ENCODE measurements around the gene KRT15. TPM values are rescaled to one million over a fixed set of nuclear protein-coding genes. Genes with fewer than 3 reads are reported as not detected.

KRT15 gene
- total RNA-seq, 1 experiment from 2014 or later: 82.2 TPM

DNA sequence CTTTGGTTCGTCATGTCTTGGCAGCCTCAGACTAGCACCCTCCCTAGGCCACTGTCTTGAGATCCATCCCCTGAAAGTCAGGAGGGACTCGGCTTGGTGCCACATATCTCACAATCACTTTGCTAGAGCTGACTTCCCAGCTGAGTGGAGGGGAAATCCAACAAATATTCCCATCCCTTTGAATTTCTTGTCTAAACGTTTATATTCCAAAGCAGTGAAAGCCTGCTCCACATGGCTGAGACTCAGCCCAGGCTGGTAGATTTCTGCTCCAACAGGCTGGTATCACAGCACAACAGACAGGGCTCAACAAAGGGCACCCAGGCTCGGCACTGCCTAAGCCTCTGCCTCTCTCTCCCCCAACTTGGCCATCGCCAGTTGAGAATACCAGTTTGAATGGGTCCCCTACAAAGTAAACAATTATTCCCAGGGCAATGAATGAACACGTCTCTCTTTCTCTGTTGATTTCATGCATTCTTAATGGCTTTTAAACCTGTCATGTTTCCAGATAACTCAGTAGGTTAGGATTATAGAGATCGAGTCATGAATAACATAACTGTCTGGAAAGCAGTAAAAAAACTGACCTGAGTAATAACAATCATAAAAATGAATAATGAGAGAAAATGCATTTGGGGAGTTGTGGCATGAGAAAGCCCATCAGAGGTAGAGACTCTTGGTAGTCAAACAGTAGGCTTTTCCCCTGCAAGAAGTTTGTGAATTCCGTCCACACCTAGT, 14.3 kb downstream of the KRT15 start:
- Histone ChIP-seq H3K36me3 (no peaks in the 10 kb centered on the region), H3K4me3 (no peak overlapping the region), H3K27me3 (no peaks in the 10 kb centered on the region), H3K9me3 (no peaks in the 10 kb centered on the region)
- peak; percentile 86 for DNase-seq

GRCh38 chr17:41503202-41503601, 15.5 kb downstream of the KRT15 start:
- Histone ChIP-seq H3K4me3 (no peak overlapping the region), H3K9me3 (no peaks in the 10 kb centered on the region), H3K36me3 (no peaks in the 10 kb centered on the region), H3K27me3 (no peaks in the 10 kb centered on the region)
- no peak for DNase-seq

DNA sequence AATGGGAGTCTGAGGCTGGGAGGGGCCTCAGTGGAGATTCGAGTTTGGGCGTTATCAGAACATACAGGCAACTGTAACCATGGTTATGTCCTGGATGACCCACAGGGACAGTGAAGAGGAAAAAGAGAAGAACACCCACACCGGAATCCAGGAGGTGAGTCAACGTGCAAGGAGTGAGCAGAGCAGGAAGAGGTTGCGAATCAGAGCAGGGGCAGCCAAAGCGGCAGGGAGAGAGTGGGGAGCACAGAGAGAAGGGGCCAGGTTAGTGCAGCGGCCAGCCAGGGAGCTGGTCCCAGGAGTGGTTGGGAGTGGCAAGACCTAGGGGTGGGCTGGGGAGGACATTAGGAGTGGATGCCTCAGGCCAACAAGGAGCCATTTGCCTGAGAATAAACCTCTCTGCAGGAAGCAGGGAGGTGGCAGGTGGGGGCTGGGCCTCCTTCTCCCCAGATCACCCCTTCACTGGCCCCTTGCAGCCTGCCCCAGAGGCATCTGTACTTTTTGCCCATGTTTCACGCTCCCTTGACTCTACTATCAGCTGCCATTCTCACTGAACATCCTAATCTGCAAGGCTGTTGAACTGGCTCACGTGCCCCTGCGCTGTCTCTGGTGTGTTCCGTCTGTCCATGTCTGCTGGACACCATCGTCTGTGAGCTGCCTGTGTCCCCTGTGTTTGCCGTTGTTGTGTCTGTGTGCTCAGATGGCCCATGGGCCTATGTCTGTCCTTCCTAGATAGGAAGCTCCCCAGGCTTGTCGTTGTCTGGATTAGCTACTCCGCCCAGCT, 18.4 kb downstream of the KRT15 start:
- peak; percentile 95 for DNase-seq
- Histone ChIP-seq H3K27me3 (no peaks in the 10 kb centered on the region), H3K4me3 (no peak overlapping the region)

DNA sequence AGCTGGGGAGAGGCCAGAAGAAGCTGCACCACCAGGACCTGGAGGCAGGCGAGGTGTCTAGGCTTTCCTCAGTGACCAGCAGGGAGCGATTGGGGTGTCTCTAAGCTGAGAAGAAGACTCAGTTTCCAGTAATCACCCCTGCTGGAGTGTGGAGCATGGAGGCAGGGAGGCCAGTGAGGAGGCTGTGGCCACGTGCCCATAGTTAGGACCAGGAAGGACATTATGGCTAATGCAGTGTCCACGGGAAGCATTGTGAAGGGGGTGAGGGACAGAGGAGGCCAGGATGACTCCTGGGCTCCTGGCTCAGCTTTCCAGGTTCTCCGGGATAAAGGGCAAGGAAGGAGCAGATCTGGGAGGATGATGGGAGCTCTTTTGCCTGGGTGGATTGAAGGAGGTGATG, 19.0 kb downstream of the KRT15 start:
- no peaks in the 10 kb centered on the region for H3K27me3 ChIP-seq
- no peak overlapping the region for H3K4me3 ChIP-seq
- DNase-seq: no peak
- H3K9me3 ChIP-seq: no peaks in the 10 kb centered on the region
- no peaks in the 10 kb centered on the region for H3K36me3 ChIP-seq

More for the DNA sequence above, 18.4 kb downstream of the KRT15 start:
- H3K36me3 ChIP-seq: no peaks in the 10 kb centered on the region
- H3K9me3 ChIP-seq: no peaks in the 10 kb centered on the region

- Histone ChIP-seq H3K36me3 (no peaks in the 10 kb centered on the region), H3K4me3 (no peak overlapping the region), H3K27me3 (no peaks in the 10 kb centered on the region), H3K9me3 (no peaks in the 10 kb centered on the region)
- no peak for DNase-seq
Measured at GRCh38 chr17:41498276-41498675, 20.4 kb downstream of the KRT15 start.

DNA sequence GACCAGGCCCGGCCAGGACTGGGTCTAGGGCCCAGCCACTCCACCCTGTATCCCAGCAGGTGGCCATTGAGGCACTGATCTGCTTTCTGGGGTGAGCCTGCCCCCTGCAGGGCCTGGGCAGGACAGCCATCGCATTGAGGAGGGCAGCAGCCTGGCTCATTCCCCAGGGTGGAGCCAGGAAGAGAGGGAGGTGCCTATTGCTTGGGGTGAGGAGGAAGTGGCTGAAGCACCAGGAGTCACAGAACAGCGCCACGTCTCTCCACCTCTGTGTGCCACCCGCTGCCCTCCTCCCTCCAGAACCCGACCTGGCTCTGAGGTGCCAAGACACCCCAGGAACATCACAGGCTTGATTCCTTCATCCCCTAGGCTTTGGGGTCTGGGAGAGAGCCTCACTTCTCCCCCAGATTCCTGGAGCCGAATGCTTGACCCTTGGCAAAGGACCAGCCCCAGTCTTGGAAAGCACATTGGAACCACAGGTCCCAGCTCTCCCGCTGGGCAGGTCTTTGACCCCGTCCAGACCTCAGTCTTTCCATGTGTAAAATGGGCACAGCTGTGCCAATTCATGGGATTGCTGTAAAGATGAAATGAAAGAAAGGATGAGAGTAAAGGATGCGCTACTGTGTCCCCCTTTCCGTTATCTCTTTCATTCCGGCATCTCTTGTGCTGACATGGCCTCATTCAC, 21.7 kb downstream of the KRT15 start:
- Histone ChIP-seq H3K36me3 (no peaks in the 10 kb centered on the region), H3K27me3 (no peaks in the 10 kb centered on the region), H3K9me3 (no peaks in the 10 kb centered on the region), H3K4me3 (no peak overlapping the region)
- DNase-seq: peak; percentile 95

DNA sequence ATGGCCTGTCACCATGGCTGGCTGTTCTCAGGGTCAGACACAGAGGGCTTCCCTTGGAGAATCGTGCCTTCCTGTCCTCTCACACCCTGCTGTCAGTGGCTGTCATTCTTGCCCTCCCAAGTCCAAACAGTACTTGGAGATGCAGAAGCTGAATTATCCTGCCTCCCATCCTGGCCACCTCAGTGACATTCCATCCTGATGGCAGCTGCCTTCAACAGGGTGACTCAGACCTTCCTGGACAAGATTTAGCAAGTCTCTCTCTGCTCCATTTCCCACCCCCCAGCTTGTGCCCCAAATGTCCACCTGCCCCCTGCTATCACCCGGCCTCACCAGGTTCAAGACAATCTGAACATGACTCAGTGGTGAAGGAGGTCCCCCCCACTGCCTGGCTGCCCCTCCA, 24.2 kb downstream of the KRT15 start:
- Histone ChIP-seq H3K27me3 (no peaks in the 10 kb centered on the region), H3K36me3 (no peaks in the 10 kb centered on the region), H3K9me3 (no peaks in the 10 kb centered on the region), H3K4me3 (no peak overlapping the region)
- DNase-seq: peak; percentile 51

DNA sequence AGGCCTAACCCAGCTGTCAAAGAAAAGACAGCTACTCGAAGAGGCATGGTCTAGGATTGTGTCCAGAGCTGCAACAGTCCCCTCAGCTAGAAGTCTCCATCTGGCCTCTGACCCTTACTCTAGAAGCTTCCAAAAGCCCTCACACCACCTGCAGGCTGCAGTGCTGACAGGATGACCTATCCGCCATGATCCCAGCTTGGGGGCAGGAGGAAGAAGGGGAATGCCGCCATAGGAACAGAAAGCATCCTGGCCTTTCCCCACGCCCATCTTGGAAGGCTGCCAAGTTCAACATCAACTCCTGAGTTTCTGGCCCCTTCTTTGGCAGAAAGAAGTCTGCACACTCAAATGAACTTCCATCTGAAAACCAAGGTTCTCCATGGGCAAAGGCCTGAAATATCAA, 25.9 kb downstream of the KRT15 start:
- H3K36me3 ChIP-seq: no peaks in the 10 kb centered on the region
- DNase-seq: peak; percentile 41
- H3K27me3 ChIP-seq: no peaks in the 10 kb centered on the region
- H3K9me3 ChIP-seq: no peaks in the 10 kb centered on the region
- no peak overlapping the region for H3K4me3 ChIP-seq

GRCh38 chr17:41492351-41492750, 26.3 kb downstream of the KRT15 start:
- no peak overlapping the region for H3K4me3 ChIP-seq
- H3K27me3 ChIP-seq: no peaks in the 10 kb centered on the region
- no peaks in the 10 kb centered on the region for H3K9me3 ChIP-seq
- DNase-seq: no peak
- H3K36me3 ChIP-seq: no peaks in the 10 kb centered on the region

DNA sequence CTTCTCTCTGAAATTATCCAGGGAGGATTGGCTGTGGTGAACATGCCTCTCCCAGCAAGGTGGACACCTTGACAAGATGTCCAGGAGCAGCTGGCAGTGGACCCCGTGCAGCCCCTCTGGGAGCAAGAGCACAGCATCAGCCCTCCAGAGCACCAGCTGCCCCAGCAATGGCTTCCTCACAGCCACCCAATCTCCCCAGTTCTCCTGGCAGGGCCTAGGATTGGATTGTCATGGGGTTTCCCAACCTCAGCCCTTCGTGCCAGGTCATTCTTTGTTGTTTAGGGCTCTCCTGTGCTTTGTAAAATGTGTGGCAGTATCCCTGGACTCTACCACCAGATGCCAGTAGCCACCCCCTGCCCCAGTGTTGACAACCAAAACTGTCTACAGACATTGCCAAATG, 27.2 kb downstream of the KRT15 start:
- no peaks in the 10 kb centered on the region for H3K36me3 ChIP-seq
- no peaks in the 10 kb centered on the region for H3K27me3 ChIP-seq
- no peak overlapping the region for H3K4me3 ChIP-seq
- H3K9me3 ChIP-seq: no peaks in the 10 kb centered on the region
- no peak for DNase-seq

DNA sequence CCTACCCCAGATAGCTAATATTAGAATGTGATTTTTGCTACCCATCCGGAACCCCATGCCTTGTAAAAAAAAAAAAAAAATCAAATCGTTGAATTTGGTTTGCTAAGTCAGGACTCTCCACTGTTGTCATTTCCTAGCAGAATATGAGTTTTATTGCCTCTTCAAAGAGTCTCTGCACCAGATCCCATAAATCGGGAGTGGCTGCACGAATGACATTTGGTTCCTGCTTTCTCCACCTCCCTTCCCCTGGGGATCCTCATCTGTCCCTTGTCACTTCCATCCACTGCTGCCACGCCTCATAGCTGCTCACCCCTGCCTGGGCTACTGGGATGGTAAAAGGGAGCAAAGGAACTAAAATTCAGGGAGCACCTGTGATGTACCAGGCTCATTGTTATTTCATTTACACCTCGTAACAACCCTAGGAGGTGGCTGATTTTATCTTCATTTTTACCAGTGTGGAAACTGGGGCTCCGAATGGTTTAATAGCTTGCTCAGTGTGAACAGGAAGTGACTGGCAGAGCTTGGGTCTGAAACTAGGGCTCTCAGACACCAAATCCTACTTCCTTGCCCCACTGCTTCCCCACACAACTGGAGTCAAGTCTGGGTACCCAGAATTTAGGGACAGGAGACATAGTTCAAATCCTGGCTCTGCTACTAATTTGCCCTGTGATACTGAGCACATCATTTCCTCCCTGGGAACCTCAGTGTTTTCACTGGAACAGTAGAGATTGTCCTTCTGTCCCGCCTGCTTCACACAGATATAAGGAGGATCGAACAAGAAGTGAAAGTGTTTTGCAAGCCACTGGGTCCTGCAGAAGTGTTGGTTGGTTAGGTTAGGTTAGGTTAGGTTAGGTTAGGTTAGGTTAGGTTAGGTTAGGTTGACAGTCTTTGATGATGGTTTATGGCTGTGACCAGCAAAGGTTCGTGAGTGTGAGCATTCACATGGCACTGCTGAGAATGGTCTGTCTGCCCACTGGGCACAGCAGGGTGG, 28.4 kb downstream of the KRT15 start:
- H3K27me3 ChIP-seq: no peaks in the 10 kb centered on the region
- H3K36me3 ChIP-seq: no peaks in the 10 kb centered on the region
- no peaks in the 10 kb centered on the region for H3K9me3 ChIP-seq
- no peak overlapping the region for H3K4me3 ChIP-seq
- DNase-seq: no peak

- DNase-seq: no peak
- no peaks in the 10 kb centered on the region for H3K36me3 ChIP-seq
- H3K27me3 ChIP-seq: no peaks in the 10 kb centered on the region
- no peaks in the 10 kb centered on the region for H3K9me3 ChIP-seq
- H3K4me3 ChIP-seq: no peak within 1 kb of the TSS
Measured at GRCh38 chr17:41489531-41489930, 29.2 kb downstream of the KRT15 start, which contains the start of gene KRT36. TSS of gene KRT36 (minus strand) at chr17:41489910. CDS start at chr17:41489864, 46 bp downstream.

DNA sequence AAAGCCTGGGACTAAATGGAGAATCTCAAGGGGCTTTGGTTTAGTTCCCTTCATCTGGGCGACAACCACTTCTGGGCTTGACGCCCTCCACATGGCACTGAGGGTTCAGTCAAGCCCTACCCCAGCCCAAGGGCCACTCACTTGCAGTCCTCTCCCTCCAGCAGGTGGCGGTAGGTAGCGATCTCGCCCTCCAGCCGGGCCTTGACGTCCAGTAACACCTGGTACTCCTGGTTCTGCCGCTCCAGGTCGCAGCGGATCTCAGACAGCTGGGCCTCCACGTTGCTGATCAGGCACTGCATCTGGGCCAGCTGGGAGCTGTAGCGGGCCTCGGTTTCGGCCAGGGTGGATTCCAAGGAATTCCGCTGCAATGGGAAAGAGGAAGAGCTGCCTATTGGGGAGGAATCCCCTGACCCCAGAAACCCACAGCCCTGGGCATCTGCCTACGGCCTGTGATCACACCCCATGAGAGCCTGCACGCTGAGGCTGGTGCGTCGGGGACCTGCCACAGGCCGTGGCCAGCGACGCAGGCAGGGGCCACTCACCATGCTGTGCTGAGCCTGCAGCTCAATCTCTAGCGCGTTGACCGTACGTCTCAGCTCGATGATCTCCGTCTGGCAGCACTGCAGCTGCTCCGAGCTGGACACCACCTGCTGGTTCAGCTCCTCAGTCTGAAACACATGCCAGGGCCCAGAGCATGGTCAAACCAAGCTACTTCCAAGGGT, 31.7 kb downstream of the KRT15 start:
- Histone ChIP-seq H3K9me3 (no peaks in the 10 kb centered on the region), H3K4me3 (no peak overlapping the region), H3K36me3 (no peaks in the 10 kb centered on the region), H3K27me3 (no peaks in the 10 kb centered on the region)
- no peak for DNase-seq

GRCh38 chr17:41486316-41486715, 32.4 kb downstream of the KRT15 start:
- no peaks in the 10 kb centered on the region for H3K36me3 ChIP-seq
- no peak overlapping the region for H3K4me3 ChIP-seq
- DNase-seq: no peak
- H3K27me3 ChIP-seq: no peaks in the 10 kb centered on the region
- H3K9me3 ChIP-seq: no peaks in the 10 kb centered on the region

DNA sequence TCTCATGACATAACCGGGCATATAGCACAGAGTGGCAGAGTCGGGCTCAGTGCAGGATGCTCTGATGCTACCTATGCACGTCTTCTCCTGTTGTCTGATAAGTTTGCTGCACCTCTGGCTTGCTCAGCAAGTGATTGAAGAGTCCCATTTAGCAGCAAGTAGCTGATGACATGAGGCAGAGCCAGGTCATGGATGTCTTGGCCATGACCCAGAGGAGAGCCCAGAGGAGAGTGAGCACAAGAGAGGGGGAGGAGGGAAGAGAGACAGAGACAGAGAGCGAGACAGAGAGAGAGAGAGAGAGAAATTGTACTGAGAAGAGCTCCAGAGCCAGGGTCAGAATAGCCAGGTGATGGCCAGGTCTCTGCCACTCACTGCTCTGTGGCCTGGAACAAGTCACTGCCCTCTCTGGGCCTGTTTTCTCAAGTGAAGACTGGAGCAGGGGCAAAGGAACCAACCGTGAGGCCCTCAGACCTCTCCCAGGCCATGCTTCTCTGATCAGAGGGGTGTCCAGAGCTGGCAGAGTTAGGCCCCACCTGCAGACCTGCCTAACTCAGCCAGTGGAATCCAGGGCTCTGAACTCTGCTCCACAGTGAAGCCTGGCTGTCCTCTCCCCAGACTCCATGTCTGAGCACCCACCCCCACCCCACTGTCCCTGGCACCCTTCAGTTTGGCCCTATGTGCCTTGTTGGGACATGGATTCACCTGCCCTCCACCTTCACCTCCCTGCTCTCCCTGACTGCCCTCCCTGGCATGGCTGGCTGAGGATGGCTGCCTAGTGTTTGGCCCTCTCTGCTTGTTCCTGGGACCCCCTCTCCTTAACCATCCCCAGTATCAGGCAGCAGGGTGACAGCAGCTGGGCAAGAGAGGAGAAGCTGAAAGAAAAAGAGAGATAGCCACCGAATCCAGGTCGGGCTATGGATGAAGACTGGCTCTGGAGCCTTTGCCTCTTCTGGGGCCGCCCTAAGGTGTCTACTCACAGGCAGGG, 33.5 kb downstream of the KRT15 start:
- Histone ChIP-seq H3K27me3 (no peaks in the 10 kb centered on the region), H3K36me3 (no peaks in the 10 kb centered on the region), H3K9me3 (no peaks in the 10 kb centered on the region), H3K4me3 (no peak overlapping the region)
- DNase-seq: no peak

Data from MG63 (cell line).